GM20431 (cell line): ENCODE results near the gene ACTR3.
"Not testable (repeated sequence)": the region's sequence is repeated elsewhere in the genome, so short reads cannot be mapped to it uniquely, and the experiment has no call there.

Source experiments
- in situ Hi-C: fragments of 300-500 bp; cut with MseI, MboI; formaldehyde crosslinking; loops from one replicate; pipeline ENCODE4 v1.15.0; 2020; ENCODE audit warnings: low sequenced_read_pairs; ENCODE audit not compliant: unreplicated experiment

ACTR3 gene

GRCh38 chr2:113889471-113890252, at the start of gene ACTR3:
Gene ACTR3 (plus strand): TSS chr2:113890089. CDS start chr2:113890280, 191 bp downstream.
- in situ Hi-C loops: no loop called here

GRCh38 chr2:113840518-113840917, 49.4 kb upstream of the ACTR3 start:
- in situ Hi-C loops: no loop called here

GRCh38 chr2:113842919-113843736, 46.8 kb upstream of the ACTR3 start:
- in situ Hi-C loops: no loop called here

- in situ Hi-C loops: not testable (repeated sequence)
Measured at GRCh38 chr2:113843737-113844050, 46.2 kb upstream of the ACTR3 start.

GRCh38 chr2:113845261-113845660, 44.6 kb upstream of the ACTR3 start:
- in situ Hi-C loops: no loop called here

GRCh38 chr2:113845796-113846195, 44.1 kb upstream of the ACTR3 start:
- in situ Hi-C loops: not testable (repeated sequence)

- in situ Hi-C loops: no loop called here
Measured at GRCh38 chr2:113846429-113846828, 43.5 kb upstream of the ACTR3 start.

GRCh38 chr2:113847144-113847543, 42.7 kb upstream of the ACTR3 start:
- in situ Hi-C loops: no loop called here

GRCh38 chr2:113848758-113849415, 41.0 kb upstream of the ACTR3 start:
- in situ Hi-C loops: no loop called here

GRCh38 chr2:113850687-113851086, 39.2 kb upstream of the ACTR3 start:
- in situ Hi-C loops: no loop called here

- in situ Hi-C loops: no loop called here
Measured at GRCh38 chr2:113851640-113852039, 38.2 kb upstream of the ACTR3 start.

GRCh38 chr2:113854208-113854607, 35.7 kb upstream of the ACTR3 start:
- in situ Hi-C loops: no loop called here

GRCh38 chr2:113854970-113855740, 34.7 kb upstream of the ACTR3 start:
- in situ Hi-C loops: no loop called here

GRCh38 chr2:113857464-113857863, 32.4 kb upstream of the ACTR3 start:
- in situ Hi-C loops: no loop called here

- in situ Hi-C loops: no loop called here
Measured at GRCh38 chr2:113858764-113859163, 31.1 kb upstream of the ACTR3 start.

GRCh38 chr2:113861740-113862139, 28.1 kb upstream of the ACTR3 start:
- in situ Hi-C loops: no loop called here

GRCh38 chr2:113863144-113863543, 26.7 kb upstream of the ACTR3 start:
- in situ Hi-C loops: no loop called here

GRCh38 chr2:113867571-113867970, 22.3 kb upstream of the ACTR3 start:
- in situ Hi-C loops: no loop called here

GRCh38 chr2:113869253-113869652, 20.6 kb upstream of the ACTR3 start:
- in situ Hi-C loops: no loop called here

GRCh38 chr2:113872201-113872600, 17.7 kb upstream of the ACTR3 start:
- in situ Hi-C loops: no loop called here
